Caco-2 (cell line): Measurements from ENCODE around the gene CDK18. TPM values are rescaled to one million over a fixed set of nuclear protein-coding genes. Genes with fewer than 3 reads are reported as not detected.

Experiments used
- BruUV-seq: library from RNA; stranded (reverse); fragments of 400-500 nt; replicated peaks from 2 replicates; lab custom pipeline; 2021; lab: Mats Ljungman, UMichigan
- CTCF ChIA-PET: fragments of 300-600 bp; sonication (Branson Sonifier 250); formaldehyde crosslinking; loops from one replicate; lab custom pipeline; 2022; ENCODE audit warnings: antibody characterized with exemption; lab: Charles Lee
- POLR2A ChIA-PET: fragments of 300-600 bp; sonication (Branson Sonifier 250); formaldehyde crosslinking; loops from one replicate; lab custom pipeline; 2022; ENCODE audit warnings: antibody characterized with exemption; lab: Charles Lee
- DNase-seq, 2 experiments: peaks; one replicate each; pipeline versions ENCODE4 v3.0.0 to v3.0.0-alpha.2; 2020 to 2022
- H3K27me3 ChIP-seq: replicated peaks from 2 replicates; pipeline ENCODE4 v1.6.0; 2011; ENCODE audit warnings: low read length; ENCODE audit not compliant: control insufficient read depth, insufficient read depth
- H3K36me3 ChIP-seq: 2 replicates; pipeline ENCODE4 v1.5.1; 2011; ENCODE audit warnings: low read length; ENCODE audit not compliant: control insufficient read depth, insufficient read depth
- H3K4me1 ChIP-seq: fragments of 250-450 bp; sonication (Bioruptor Pico); 2 replicates; pipeline ENCODE4 v1.5.1; 2020; ENCODE audit warnings: mild to moderate bottlenecking
- H3K4me3 ChIP-seq: 2 replicates; pipeline ENCODE4 v1.5.1; 2011; ENCODE audit warnings: low read depth, mild to moderate bottlenecking, control low read depth, low read length
- H3K9me3 ChIP-seq: fragments of 250-450 bp; sonication (Bioruptor Pico); 2 replicates; pipeline ENCODE4 v1.5.1; 2020; ENCODE audit warnings: mild to moderate bottlenecking, moderate library complexity
- H3K27ac Mint-ChIP-seq: one replicate; pipeline ENCODE4 v1.8.0; 2022; ENCODE audit warnings: mixed read lengths; ENCODE audit not compliant: unreplicated experiment
- H3K27me3 Mint-ChIP-seq: one replicate; pipeline ENCODE4 v1.8.0; 2022; ENCODE audit warnings: mixed read lengths; ENCODE audit not compliant: insufficient read depth, unreplicated experiment
- H3K36me3 Mint-ChIP-seq: one replicate; pipeline ENCODE4 v1.8.0; 2022; ENCODE audit warnings: mild to moderate bottlenecking, mixed read lengths; ENCODE audit not compliant: insufficient read depth, unreplicated experiment
- H3K4me1 Mint-ChIP-seq: one replicate; pipeline ENCODE4 v1.8.0; 2022; ENCODE audit warnings: low read depth, mixed read lengths; ENCODE audit not compliant: unreplicated experiment
- H3K4me3 Mint-ChIP-seq: one replicate; pipeline ENCODE4 v1.8.0; 2022; ENCODE audit warnings: mild to moderate bottlenecking, moderate library complexity, mixed read lengths; ENCODE audit not compliant: unreplicated experiment
- H3K9me3 Mint-ChIP-seq: one replicate; pipeline ENCODE4 v1.8.0; 2022; ENCODE audit warnings: mixed read lengths; ENCODE audit not compliant: unreplicated experiment
- CTCF ChIP-seq, 2 experiments: fragments of 200-600 bp in 1 of 2; IDR thresholded peaks; 1 replicate in 1 of 2; 2 replicates in 1 of 2; pipeline versions ENCODE4 v1.5.1 to v1.8.0; 2011 to 2022; ENCODE audit warnings: antibody characterized with exemption in 1 of 2, control low read depth in 1 of 2, inconsistent platforms in 1 of 2, low read depth in 1 of 2, low read length in 1 of 2, mild to moderate bottlenecking in 1 of 2, moderate library complexity in 1 of 2; ENCODE audit not compliant: insufficient read depth in 1 of 2, severe bottlenecking in 1 of 2, unreplicated experiment in 1 of 2
- intact Hi-C: fragments of 100-400 bp; cut with micrococcal nuclease; formaldehyde crosslinking; loops from one replicate; pipeline ENCODE4 v1.10.0; 2022; ENCODE audit not compliant: unreplicated experiment
- total RNA-seq: library from RNA; stranded (reverse); gene quantifications from 2 replicates; pipeline ENCODE4 v1.2.3, GENCODE V29; 2022

Gene CDK18
- total RNA-seq, 1 experiment from 2014 or later, result 17.0 TPM

GRCh38 chr1:205499789-205500188 lies 4.7 kb upstream of the CDK18 start:
- no peak overlapping the region for H3K4me3 ChIP-seq
- DNase-seq, result no peak
- no peak for TF ChIP-seq CTCF (IDR thresholded peaks at IDR 0.05; ENCODE audit: insufficient read depth in 1 of 2, low read depth in 1 of 2, low read length in 1 of 2, severe bottlenecking in 1 of 2, unreplicated experiment in 1 of 2)
- ChIA-PET POLR2A (no interaction called here), CTCF (interaction anchor here (0.6 to 1.5 kb wide), 2 partner anchors 14 to 158 kb away, joined by 5 to 7 read pairs; no protein-coding TSS in a partner anchor)
- Mint-ChIP-seq H3K36me3 (no peaks in the 10 kb centered on the region), H3K4me1 (peaks cover 16% of the 10 kb centered on the region), H3K4me3 (no peak overlapping the region), H3K9me3 (no peaks in the 10 kb centered on the region), H3K27ac (no peak overlapping the region), H3K27me3 (no peaks in the 10 kb centered on the region)
- no peaks in the 10 kb centered on the region for H3K27me3 ChIP-seq
- BruUV-seq, result no TSS peak
- intact Hi-C loops, result no loop called here
- H3K36me3 ChIP-seq, result no peaks in the 10 kb centered on the region
- no peaks in the 10 kb centered on the region for H3K9me3 ChIP-seq
- peaks cover 23% of the 10 kb centered on the region for H3K4me1 ChIP-seq

- Mint-ChIP-seq H3K27me3 (no peaks in the 10 kb centered on the region), H3K27ac (no peak overlapping the region), H3K4me3 (no peak overlapping the region), H3K36me3 (no peaks in the 10 kb centered on the region), H3K9me3 (no peaks in the 10 kb centered on the region), H3K4me1 (peaks cover 16% of the 10 kb centered on the region)
- Histone ChIP-seq H3K27me3 (no peaks in the 10 kb centered on the region), H3K4me1 (peaks cover 24% of the 10 kb centered on the region), H3K4me3 (no peak overlapping the region), H3K9me3 (no peaks in the 10 kb centered on the region), H3K36me3 (no peaks in the 10 kb centered on the region)
- DNase-seq, result no peak
- BruUV-seq, result no TSS peak
- intact Hi-C loops, result no loop called here
- ChIA-PET CTCF (interaction anchor here (1.3 kb wide), 1 partner anchor 25 kb away, joined by 3 read pairs; no protein-coding TSS in a partner anchor), POLR2A (no interaction called here)
- no peak for TF ChIP-seq CTCF (IDR thresholded peaks at IDR 0.05; ENCODE audit: insufficient read depth in 1 of 2, low read depth in 1 of 2, low read length in 1 of 2, severe bottlenecking in 1 of 2, unreplicated experiment in 1 of 2)
These were observed 3.9 kb upstream of the CDK18 start for GRCh38 chr1:205500240-205501233.

GRCh38 chr1:205502111-205502810 lies 2.2 kb upstream of the CDK18 start:
- Mint-ChIP-seq H3K27me3 (no peaks in the 10 kb centered on the region), H3K9me3 (no peaks in the 10 kb centered on the region), H3K4me3 (peak overlapping the region; percentile 17), H3K4me1 (peaks cover 16% of the 10 kb centered on the region), H3K27ac (peak overlapping the region; percentile 23), H3K36me3 (peaks cover 5% of the 10 kb centered on the region)
- POLR2A ChIA-PET, result interaction anchor here (1.0 kb wide), 1 partner anchor 11 kb away, joined by 3 read pairs; no protein-coding TSS in a partner anchor
- H3K4me1 ChIP-seq, result peaks cover 30% of the 10 kb centered on the region
- H3K36me3 ChIP-seq, result no peaks in the 10 kb centered on the region
- TF ChIP-seq CTCF (IDR thresholded peaks at IDR 0.05; ENCODE audit: insufficient read depth in 1 of 2, low read depth in 1 of 2, low read length in 1 of 2, severe bottlenecking in 1 of 2, unreplicated experiment in 1 of 2), result no peak
- no TSS peak for BruUV-seq
- DNase-seq, result peak in 1 of 2 experiments; percentile 49
- intact Hi-C loops, result no loop called here
- no peaks in the 10 kb centered on the region for H3K9me3 ChIP-seq
- CTCF ChIA-PET, result interaction anchor here (1.2 to 2.3 kb wide), 4 partner anchors 10 to 148 kb away, joined by 4 to 16 read pairs (median 6); no protein-coding TSS in a partner anchor
- H3K4me3 ChIP-seq, result no peak overlapping the region
- no peaks in the 10 kb centered on the region for H3K27me3 ChIP-seq
